NCI-H69 (cell line): ENCODE data around the gene SLC27A2.
A peak's percentile ranks its signal among the peaks of the same experiment; 100 is the strongest.

Experiments
- DNase-seq: peaks from one replicate; lab custom pipeline; 2025; lab: John Stamatoyannopoulos, UW

SLC27A2 gene

DNA sequence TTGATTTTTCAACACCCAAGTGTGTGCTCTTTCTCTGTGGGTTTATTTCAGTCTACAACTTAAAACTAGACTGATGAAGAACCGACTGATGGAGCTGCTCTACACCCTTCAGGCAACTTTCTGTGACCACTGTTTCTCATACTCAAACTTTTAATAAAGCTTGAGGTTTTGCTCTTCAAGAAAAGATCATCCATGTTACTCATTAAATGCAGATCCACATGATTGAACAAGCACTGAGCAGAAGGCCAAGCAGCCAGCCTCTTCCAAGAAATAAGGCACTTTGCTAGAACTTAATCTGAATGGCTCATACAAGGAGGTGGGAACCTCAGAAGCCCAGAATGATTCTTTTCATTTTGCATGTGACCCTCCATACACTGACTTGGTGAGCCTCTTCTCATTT is 8.7 kb downstream of the SLC27A2 start:
- DNase-seq: no peak

- DNase-seq: no peak
Observed at GRCh38 chr15:50192164-50192563, 10.2 kb downstream of the SLC27A2 start.

DNA sequence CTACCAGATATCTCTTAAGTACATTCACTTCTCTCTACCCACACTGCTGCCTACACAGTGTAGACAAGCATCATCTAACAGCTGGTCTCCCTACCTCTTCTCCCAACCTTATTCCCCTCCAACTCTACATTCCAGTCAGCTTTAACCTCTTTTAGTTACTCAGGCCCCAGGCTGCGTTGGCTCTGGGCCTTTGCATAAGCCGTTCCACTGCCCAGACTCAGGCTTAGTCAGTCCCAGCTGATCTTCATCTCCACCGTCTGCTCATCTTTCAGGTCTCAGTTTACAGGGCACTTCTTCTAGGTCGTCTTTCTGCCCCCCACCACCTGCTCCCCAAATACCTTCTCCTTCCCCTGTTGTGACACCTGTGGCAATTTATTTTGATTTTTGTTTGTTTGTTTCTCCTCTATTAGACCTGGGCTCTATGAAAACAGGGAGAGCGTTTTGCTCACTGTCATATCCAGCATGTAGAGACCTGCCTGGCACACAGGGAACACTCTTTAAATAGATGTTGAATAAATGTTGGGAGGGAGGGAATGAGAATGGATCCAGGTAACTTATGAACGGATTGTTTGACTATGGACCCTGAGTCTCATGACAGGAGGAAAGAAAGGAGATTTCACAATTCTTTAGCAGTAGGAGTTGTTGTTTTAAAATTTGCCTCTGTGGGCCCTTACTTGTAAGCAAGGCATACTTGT is 11.1 kb downstream of the SLC27A2 start:
- DNase-seq: peak; percentile 14

- no peak for DNase-seq
Observed at GRCh38 chr15:50202003-50202402, 20.0 kb downstream of the SLC27A2 start.

DNA sequence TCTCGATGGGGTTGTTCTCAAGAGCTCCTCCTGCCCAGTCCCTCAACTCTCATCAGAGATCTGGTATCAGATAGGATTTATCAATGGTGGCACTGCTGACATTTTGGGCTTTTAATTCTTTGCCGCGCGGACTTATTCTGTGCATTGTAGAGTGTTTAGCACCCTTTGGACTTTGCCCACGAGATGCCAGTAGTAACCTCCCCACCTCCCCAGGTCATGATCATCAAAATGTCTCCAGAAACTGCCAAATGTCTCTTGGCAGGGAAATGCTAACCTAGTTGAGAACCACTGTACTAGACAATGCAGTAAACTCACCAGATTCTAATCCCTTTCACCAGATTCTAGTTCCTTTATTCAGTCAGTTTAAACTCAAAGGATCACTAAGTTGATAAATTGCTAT is 24.0 kb downstream of the SLC27A2 start:
- no peak for DNase-seq

DNA sequence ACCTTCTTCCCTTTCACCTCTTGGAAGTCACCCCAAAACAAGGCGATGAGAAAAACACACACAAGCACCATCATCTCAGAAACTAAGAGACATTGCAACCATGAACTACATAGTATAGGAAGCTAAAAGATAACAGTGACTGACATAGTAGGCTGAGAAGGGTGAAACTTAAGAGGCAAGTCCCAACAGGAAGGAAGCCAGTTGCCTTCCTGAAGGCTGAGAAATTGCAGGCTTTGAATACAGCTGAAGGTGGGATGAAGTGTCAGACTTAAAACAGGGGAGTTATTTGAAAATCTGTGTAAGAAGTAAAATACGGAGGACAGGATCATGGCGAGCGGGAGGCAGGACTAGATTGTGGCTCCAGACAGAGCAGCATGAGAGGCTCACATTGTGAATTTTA is 27.8 kb downstream of the SLC27A2 start:
- no peak for DNase-seq

DNA sequence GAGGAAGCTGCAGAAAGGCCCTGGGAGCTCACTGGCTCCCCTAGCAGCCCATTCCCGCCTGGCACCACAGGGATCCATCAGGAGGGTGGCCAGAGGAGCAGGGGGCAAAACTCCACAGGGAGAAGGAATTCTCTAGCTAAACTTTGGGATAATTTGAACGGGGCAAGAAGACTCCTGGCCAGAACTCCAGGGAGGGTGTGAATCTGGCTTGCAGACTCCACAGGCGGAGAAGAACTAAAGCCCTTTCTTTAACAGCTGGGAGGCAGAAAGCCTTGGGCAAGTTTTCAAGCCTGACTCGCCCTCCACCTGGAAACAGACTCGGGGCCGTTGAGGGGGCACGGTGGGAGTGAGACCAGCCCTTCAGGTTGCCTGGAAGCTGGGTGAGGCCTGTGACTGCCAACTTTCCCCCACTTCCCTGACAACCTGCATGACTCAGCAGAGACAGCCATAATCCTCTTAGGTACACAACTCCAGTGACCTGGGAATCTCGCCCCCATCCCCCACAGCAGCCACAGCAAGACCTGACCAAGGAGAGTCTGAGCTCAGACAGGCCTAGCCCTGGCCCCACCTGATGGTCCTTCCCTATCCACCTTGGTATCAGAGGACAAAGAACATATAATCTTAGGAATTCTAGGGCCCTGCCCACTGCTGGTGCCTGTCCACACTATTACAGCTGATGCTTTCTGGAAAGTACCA is 28.6 kb downstream of the SLC27A2 start:
- DNase-seq: peak; percentile 39

DNA sequence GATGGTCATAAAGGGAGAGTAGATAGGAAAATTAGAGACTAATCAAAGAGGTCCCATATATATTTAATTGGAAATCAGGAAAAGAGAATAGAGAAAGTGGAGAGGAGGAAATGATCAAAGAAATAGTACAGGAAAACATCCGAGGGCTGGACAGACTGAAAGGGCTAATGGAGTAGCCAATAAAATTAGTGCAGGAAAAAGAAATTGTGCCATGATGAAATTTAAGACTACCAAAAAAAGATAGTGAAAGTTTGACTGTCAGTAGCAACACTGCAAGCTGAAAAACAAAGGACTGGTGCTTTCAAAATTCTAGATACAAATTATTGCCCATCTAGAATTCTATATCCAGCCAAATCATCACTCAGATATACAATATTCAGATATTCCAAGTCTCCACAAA is 36.3 kb downstream of the SLC27A2 start:
- DNase-seq: no peak

DNA sequence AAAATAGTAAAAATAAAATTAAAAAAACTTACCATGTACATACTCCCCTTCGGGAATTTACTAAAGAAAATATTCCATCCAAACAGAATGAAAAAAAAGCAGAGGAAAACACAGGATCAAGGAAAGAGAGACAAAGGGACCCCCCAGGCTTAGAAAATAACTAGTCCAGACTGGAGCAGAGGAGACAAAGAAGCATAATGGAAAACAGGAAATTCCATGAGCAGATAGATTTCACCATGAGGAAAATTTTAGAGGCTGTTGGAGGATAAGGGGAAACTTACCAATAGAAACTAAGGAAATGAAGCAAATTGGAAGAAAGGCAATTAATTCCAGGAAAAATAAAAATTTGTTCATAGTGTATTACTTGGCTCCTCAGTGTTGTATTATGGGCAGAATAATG is 36.7 kb downstream of the SLC27A2 start:
- no peak for DNase-seq

DNA sequence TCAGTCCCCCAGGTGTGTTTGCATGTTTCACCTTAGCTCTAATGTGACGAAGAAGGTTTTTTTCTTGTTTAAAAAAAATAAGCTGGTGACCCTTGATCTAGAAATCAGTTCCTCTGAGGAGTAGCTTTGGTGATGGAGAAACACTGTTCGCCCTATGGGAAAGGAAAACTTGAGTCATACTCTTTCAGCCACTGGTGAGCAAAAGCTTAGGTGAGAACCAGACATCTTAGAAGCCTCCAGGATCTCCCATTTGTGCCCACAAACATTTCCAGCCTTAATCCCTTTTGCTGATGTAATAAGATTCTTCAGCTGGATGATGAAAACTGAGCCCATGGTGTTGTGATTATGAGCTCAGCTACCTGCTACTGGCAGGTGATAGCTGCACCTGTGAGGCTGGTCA is 37.8 kb downstream of the SLC27A2 start:
- no peak for DNase-seq

DNA sequence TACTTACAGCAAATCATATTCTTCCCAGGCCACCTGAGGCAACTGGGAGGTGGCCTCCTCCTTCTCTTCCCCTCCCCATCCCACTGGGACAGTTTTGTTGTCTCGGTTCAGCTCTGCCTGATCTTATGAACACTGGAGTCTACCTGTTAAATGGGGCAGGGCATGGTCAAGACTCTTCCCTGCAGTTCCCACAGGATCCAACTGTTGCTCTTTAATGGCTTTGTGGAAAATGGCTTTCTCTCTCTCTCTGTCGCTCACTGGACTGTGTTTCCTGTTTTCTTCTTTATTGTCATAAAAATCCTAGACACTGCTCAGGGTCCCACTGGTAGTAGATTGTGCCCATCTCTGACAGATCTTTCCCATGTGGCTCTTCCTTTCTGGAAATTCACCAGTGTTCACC is 40.2 kb downstream of the SLC27A2 start:
- DNase-seq: no peak

DNA sequence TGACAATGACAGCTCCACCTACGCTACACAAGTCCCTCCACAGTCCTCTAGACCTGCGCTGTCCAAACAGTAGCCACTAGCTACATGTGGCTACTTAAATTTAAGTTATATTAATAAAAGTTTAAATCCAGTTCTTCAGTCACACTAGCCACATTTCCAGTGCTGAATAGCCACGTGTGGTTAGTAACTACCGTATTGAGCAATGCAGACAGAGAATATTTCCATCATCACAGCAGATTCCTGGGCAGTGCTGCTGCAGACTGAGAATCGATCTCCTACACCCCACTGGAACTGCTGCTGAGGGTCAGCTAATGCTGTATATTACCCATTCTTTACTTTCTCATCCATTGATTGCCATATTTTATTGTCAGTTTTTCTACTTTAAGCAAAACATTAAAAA is 42.6 kb downstream of the SLC27A2 start:
- DNase-seq: no peak

- no peak for DNase-seq
Observed at GRCh38 chr15:50225057-50225456, 43.1 kb downstream of the SLC27A2 start.

DNA sequence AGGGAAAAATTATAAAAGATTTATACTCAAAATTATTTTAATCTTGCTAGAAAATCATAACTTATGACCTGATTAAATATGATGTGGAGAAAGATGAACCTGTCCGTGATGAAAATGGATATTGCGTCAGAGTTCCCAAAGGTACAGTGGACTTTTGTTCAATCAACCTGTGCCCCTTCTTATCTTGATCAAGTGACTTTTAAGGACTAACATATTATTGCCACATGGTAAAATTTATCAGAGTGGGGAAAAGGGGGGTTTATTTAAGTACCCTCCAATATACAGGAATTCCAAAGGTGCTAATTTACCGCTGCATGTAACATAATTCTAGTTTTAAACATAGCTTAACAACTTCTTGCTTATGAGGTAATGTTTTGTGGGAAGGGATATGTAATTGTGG is 43.9 kb downstream of the SLC27A2 start:
- DNase-seq: no peak

DNA sequence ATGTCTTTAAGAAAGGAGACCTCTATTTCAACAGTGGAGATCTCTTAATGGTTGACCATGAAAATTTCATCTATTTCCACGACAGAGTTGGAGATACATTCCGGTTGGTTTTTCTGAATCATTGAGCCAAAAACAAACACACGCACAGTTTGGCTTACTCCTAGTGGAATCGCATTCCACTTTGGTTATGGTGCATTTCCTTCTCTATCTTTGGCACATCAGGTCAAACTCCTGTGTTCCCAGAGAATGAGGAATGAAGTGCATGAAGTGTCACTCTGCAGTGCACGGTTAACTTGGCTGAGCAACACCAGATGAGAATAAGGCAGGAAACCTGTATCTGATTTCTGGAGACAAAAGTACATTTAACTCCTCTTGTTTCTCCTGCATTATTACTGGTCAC is 45.1 kb downstream of the SLC27A2 start:
- DNase-seq: no peak

DNA sequence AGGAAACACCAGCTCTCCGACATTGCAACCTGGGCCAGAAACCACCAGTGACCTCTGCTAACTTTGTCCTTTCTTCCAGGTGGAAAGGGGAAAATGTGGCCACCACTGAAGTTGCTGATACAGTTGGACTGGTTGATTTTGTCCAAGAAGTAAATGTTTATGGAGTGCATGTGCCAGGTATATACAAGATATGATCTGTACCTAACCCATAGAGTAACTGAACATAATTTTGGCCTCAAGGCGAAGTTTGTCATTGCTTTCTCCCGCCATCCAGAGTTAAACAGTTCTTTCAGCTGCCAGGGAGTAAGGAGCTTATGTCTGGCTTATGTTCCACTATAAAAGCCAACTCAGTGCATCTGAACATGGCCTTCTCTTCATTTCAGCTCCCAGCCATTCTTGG is 46.9 kb downstream of the SLC27A2 start:
- no peak for DNase-seq

- DNase-seq: peak; percentile 45
Observed at GRCh38 chr15:50229336-50229735, 47.3 kb downstream of the SLC27A2 start.

- DNase-seq: peak; percentile 19
Observed at GRCh38 chr15:50231761-50232160, 49.8 kb downstream of the SLC27A2 start.

GRCh38 chr15:50232791-50233190 is 50.8 kb downstream of the SLC27A2 start:
- DNase-seq: peak; percentile 55

- no peak for DNase-seq
Observed at GRCh38 chr15:50233192-50233736, 51.3 kb downstream of the SLC27A2 start.

- no peak for DNase-seq
Observed at GRCh38 chr15:50234764-50235163, 52.8 kb downstream of the SLC27A2 start.

- DNase-seq: no peak
Observed at GRCh38 chr15:50235794-50236193, 53.8 kb downstream of the SLC27A2 start.

DNA sequence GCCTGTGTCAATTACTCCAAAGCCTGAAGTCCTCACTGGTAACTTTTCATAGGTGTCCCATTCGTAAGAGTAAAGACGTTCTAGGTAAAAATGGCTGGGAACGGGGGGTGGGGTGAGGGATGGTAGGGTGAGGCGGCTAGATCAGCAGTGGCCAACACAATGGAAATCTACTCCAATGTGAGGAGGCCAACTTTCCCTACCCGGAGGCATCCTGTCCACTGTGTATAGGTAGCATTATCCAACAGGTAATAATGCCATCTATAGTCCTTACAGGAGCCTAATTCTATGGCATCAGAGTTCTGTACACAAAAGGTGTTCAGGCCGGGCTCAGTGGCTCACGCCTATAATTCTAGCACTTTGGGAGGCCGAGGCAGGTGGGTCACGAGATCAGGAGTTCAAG is 54.4 kb downstream of the SLC27A2 start:
- DNase-seq: no peak

- no peak for DNase-seq
Observed at GRCh38 chr15:50238255-50238654, 56.3 kb downstream of the SLC27A2 start.
